ENCODE data around the gene FBLN1.
"Not testable (repeated sequence)": the region's sequence is repeated elsewhere in the genome, so short reads cannot be mapped to it uniquely, and the experiment has no call there.

FBLN1 gene

DNA sequence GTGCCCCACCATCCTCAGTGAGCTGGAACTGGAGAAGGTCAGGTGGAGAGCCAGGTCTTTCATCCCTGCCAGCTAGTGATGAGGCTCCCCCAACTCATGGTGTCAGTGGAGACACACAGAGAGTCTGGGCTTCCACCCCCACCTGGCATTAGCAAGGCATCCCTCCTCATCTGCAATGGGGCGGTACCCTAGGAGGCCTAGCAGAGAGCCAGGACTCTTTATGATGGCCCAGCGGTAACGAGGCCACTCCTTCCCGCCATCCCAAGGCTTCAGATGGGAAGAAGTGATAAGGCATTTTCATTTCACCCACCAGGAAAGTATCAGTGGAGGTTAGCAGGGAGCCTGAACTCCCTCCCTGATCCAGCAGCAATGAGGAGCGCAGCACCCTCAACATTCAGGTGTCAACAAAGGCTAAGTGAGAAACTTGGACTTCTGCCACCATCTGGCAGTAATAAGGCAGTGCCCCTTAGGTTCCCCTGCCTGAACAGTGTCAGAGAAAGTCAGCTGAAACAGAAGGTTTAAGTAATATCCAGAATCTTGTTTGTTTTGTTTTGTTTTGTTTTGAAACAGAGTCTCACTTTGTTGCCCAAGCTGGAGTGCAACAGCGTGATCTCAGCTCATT lies 40.5 kb upstream of the FBLN1 start:
- H3K4me1 ChIP-seq (ENCODE audit: insufficient read depth, poor library complexity, severe bottlenecking), result no peaks in the 10 kb centered on the region
- H3K27ac ChIP-seq (ENCODE audit: poor library complexity, severe bottlenecking), result no peak overlapping the region
- no peak overlapping the region for H3K4me3 ChIP-seq (ENCODE audit: severe bottlenecking)
- ATAC-seq (ENCODE audit: low read depth) (no peak), DNase-seq (ENCODE audit: low spot score) (no peak)
- TF ChIP-seq, protein P1, sequence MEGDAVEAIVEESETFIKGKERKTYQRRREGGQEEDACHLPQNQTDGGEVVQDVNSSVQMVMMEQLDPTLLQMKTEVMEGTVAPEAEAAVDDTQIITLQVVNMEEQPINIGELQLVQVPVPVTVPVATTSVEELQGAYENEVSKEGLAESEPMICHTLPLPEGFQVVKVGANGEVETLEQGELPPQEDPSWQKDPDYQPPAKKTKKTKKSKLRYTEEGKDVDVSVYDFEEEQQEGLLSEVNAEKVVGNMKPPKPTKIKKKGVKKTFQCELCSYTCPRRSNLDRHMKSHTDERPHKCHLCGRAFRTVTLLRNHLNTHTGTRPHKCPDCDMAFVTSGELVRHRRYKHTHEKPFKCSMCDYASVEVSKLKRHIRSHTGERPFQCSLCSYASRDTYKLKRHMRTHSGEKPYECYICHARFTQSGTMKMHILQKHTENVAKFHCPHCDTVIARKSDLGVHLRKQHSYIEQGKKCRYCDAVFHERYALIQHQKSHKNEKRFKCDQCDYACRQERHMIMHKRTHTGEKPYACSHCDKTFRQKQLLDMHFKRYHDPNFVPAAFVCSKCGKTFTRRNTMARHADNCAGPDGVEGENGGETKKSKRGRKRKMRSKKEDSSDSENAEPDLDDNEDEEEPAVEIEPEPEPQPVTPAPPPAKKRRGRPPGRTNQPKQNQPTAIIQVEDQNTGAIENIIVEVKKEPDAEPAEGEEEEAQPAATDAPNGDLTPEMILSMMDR (IDR thresholded peaks at IDR 0.05; ENCODE audit: poor library complexity, severe bottlenecking), result peak; percentile 20
- H3K9me3 ChIP-seq (ENCODE audit: severe bottlenecking), result no peaks in the 10 kb centered on the region
- no peaks in the 10 kb centered on the region for H3K36me3 ChIP-seq (ENCODE audit: low read depth)
- H3K27me3 ChIP-seq (ENCODE audit: insufficient read depth, poor library complexity, severe bottlenecking), result no peaks in the 10 kb centered on the region

DNA sequence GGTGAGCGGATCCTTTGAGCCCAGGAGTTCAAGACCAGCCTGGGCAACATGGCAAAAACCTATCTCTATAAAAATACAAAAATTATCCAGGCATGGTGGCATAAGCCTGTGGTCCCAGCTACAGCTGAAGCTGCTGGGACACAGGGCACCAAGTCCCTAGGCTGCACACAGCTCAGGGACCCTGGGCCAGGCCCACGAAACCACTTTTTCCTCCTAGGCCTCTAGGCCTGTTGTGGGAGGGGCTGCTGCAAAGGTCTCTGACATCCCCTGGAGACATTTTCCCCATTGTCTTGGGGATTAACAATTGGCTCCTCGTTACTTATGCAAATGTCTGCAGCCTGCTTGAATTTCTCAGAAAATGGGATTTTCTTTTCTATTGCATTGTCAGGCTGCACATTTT lies 39.0 kb upstream of the FBLN1 start:
- H3K4me3 ChIP-seq (ENCODE audit: severe bottlenecking); ATAC-seq (ENCODE audit: low read depth); H3K4me1 ChIP-seq (ENCODE audit: insufficient read depth, poor library complexity, severe bottlenecking); H3K9me3 ChIP-seq (ENCODE audit: severe bottlenecking); H3K27ac ChIP-seq (ENCODE audit: poor library complexity, severe bottlenecking); H3K36me3 ChIP-seq (ENCODE audit: low read depth); H3K27me3 ChIP-seq (ENCODE audit: insufficient read depth, poor library complexity, severe bottlenecking); DNase-seq (ENCODE audit: low spot score): not testable (repeated sequence)

DNA sequence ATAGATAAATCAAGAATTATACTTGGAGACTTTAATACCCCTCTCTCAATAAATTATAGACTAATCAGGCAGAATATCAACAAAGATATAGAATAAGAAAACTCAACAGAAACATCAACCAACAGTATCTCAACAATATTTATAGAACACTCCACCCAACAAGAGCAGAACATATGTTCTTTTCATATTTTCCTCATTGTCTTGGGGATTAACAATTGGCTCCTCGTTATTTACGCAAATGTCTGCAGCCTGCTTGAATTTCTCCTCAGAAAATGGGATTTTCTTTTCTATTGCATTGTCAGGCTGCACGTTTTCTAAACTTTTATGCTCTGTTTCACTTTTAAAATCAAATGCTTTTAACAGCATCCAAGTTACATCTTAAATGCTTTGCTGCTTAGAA lies 37.0 kb upstream of the FBLN1 start:
- DNase-seq (ENCODE audit: low spot score), result no peak
- H3K4me3 ChIP-seq (ENCODE audit: severe bottlenecking), result no peak overlapping the region
- no peaks in the 10 kb centered on the region for H3K36me3 ChIP-seq (ENCODE audit: low read depth)
- H3K27ac ChIP-seq (ENCODE audit: poor library complexity, severe bottlenecking), result no peak overlapping the region
- H3K4me1 ChIP-seq (ENCODE audit: insufficient read depth, poor library complexity, severe bottlenecking), result peaks cover 20% of the 10 kb centered on the region
- no peaks in the 10 kb centered on the region for H3K9me3 ChIP-seq (ENCODE audit: severe bottlenecking)
- H3K27me3 ChIP-seq (ENCODE audit: insufficient read depth, poor library complexity, severe bottlenecking), result no peaks in the 10 kb centered on the region
- no peak for ATAC-seq (ENCODE audit: low read depth)
- TF ChIP-seq, protein P1 (IDR thresholded peaks at IDR 0.05; ENCODE audit: poor library complexity, severe bottlenecking), result no peak

DNA sequence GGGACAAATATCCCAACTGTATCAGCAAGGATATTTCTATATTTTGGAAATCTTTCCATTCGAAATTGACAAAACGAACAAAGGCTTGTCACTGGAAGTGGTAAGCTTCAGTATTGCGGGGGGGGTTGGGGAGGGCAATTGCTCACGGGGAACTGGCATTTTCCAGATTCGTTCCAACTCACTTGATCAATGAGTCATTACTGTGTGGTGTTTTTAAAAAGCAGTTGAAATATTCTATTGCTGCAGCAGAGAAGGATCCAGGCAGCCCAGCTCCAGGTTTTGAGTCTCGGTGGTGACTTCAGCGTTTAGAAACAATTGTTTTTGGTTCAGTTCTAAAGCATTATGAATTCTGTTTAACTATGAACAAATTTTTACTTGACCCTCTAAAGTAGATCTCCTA lies 33.8 kb upstream of the FBLN1 start:
- DNase-seq (ENCODE audit: low spot score) (no peak), ATAC-seq (ENCODE audit: low read depth) (peak; percentile 64; the same call in 2 of the 3 replicates)
- Histone ChIP-seq H3K4me1 (ENCODE audit: insufficient read depth, poor library complexity, severe bottlenecking) (peaks cover 20% of the 10 kb centered on the region), H3K9me3 (ENCODE audit: severe bottlenecking) (no peaks in the 10 kb centered on the region), H3K27ac (ENCODE audit: poor library complexity, severe bottlenecking) (peak overlapping the region; percentile 78), H3K36me3 (ENCODE audit: low read depth) (no peaks in the 10 kb centered on the region), H3K27me3 (ENCODE audit: insufficient read depth, poor library complexity, severe bottlenecking) (no peaks in the 10 kb centered on the region), H3K4me3 (ENCODE audit: severe bottlenecking) (no peak overlapping the region)
- TF ChIP-seq, protein P1 (IDR thresholded peaks at IDR 0.05; ENCODE audit: poor library complexity, severe bottlenecking), result no peak

DNA sequence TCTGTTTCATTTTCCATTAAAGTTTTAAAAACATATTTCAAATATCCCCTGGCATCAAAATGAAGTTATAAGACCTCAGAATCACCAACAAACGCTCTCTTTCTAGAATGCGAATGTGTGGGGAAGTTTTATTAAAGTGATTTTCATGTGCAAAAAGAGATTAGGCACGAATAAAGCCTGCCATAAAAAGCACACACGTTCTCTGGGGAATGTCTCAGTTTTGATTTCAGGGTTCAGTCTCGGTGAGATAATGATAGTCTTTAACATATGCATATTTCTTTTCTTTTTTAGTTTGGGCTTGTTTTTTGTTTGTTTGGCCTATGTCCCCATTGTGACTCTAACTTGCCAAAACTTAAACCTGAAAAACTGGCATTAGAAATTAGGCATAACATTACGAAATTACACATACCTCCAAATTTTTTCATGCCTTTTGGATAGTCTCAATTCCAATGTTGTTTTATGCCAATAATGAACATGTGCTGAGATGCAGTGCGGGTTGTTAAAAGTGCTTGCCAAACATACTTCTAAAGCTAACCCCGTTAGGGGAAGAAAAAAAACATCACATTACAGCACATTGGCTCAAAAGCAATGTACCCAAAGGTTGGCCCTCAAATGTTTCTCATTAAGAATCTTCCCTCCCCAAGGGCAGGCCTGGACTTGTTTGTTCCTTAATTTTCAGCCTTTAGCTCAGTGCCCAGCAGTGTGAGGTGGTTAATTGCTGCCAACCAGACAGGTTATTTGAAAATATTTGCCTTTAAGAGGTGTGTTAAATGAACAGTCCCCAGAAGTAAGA lies 33.2 kb upstream of the FBLN1 start:
- Histone ChIP-seq H3K4me1 (ENCODE audit: insufficient read depth, poor library complexity, severe bottlenecking) (peaks cover 20% of the 10 kb centered on the region), H3K36me3 (ENCODE audit: low read depth) (no peaks in the 10 kb centered on the region), H3K9me3 (ENCODE audit: severe bottlenecking) (no peaks in the 10 kb centered on the region), H3K27ac (ENCODE audit: poor library complexity, severe bottlenecking) (peak overlapping the region; percentile 78), H3K27me3 (ENCODE audit: insufficient read depth, poor library complexity, severe bottlenecking) (no peaks in the 10 kb centered on the region), H3K4me3 (ENCODE audit: severe bottlenecking) (no peak overlapping the region)
- TF ChIP-seq, protein P1 (IDR thresholded peaks at IDR 0.05; ENCODE audit: poor library complexity, severe bottlenecking), result no peak
- ATAC-seq (ENCODE audit: low read depth) (peak; percentile 69), DNase-seq (ENCODE audit: low spot score) (no peak)
